Hepatocyte (in vitro differentiated cells): ENCODE data around the gene ABHD16A.

ENCODE experiments used
- EZH2 ChIP-seq: fragments of 200-600 bp; sonication (generic); IDR thresholded peaks from 2 replicates; pipeline ENCODE4 v1.6.1; 2016; ENCODE audit warnings: antibody characterized with exemption, mild to moderate bottlenecking, borderline replicate concordance
- TF ChIP-seq, protein P1 (sequence below): fragments of 200-600 bp; sonication (generic); IDR thresholded peaks from 2 replicates; pipeline ENCODE4 v1.5.1; 2016; ENCODE audit warnings: antibody characterized with exemption, mild to moderate bottlenecking; ENCODE audit not compliant: poor library complexity

DNA sequence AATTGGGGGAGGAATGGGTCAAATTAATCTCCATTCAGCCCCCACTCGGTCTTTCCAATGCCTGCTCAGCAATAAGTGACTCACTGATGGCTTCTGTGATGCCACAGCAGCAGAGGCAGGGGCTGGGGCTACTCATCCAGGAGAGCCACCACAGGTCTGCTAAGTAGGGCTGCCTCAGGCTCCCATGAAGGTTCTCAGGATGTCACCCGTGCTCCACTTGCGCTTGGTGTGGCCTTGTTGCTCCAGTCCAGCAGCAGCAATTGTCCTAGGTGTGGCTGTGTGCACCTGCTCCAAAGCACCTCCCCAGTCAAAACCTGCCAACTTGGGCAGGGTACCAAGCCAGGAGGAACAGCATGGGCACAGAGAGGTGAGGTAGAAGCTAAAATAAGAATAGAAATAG lies 19.0 kb upstream of the ABHD16A start:
- TF ChIP-seq, protein P1, sequence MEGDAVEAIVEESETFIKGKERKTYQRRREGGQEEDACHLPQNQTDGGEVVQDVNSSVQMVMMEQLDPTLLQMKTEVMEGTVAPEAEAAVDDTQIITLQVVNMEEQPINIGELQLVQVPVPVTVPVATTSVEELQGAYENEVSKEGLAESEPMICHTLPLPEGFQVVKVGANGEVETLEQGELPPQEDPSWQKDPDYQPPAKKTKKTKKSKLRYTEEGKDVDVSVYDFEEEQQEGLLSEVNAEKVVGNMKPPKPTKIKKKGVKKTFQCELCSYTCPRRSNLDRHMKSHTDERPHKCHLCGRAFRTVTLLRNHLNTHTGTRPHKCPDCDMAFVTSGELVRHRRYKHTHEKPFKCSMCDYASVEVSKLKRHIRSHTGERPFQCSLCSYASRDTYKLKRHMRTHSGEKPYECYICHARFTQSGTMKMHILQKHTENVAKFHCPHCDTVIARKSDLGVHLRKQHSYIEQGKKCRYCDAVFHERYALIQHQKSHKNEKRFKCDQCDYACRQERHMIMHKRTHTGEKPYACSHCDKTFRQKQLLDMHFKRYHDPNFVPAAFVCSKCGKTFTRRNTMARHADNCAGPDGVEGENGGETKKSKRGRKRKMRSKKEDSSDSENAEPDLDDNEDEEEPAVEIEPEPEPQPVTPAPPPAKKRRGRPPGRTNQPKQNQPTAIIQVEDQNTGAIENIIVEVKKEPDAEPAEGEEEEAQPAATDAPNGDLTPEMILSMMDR, result no peak
- no peak for TF ChIP-seq EZH2
